AG04449 (cell line): Measurements from ENCODE around the gene TEKTIP1.

Experiments
- CTCF ChIA-PET: fragments of 350-600 bp; formaldehyde crosslinking; extraction: SDS; loops from one replicate; lab custom pipeline; 2021; ENCODE audit warnings: antibody characterized with exemption; lab: Yijun Ruan, JAX
- POLR2A ChIA-PET: fragments of 400-600, 350-600 bp; formaldehyde crosslinking; extraction: SDS; loops from one replicate; lab custom pipeline; 2020; ENCODE audit warnings: antibody characterized with exemption, inconsistent platforms; lab: Yijun Ruan, JAX
- DNase-seq: peaks from one replicate; pipeline ENCODE4 v3.0.0-alpha.2; 2010; ENCODE audit warnings: low read depth, low spot score
- H3K4me3 ChIP-seq: 2 replicates; pipeline ENCODE4 v1.5.1; 2011; ENCODE audit warnings: low read depth, mild to moderate bottlenecking, control low read depth, low read length
- CTCF ChIP-seq: IDR thresholded peaks from one replicate; pipeline ENCODE4 v1.5.1; 2011; ENCODE audit warnings: mild to moderate bottlenecking, moderate library complexity, low read length, control low read depth, inconsistent platforms; ENCODE audit not compliant: insufficient read depth; ENCODE audit errors: missing control alignments

The TEKTIP1 gene

GRCh38 chr19:3494051-3494450 is 44.9 kb upstream of the TEKTIP1 start:
- H3K4me3 ChIP-seq, result no peak overlapping the region
- CTCF ChIA-PET, result interaction anchor here (1.1 to 1.6 kb wide), 4 partner anchors 9 to 191 kb away, joined by 3 to 8 read pairs (median 6); partner anchors contain the start of gene SMIM44
- no peak for TF ChIP-seq CTCF
- no peak for DNase-seq
- POLR2A ChIA-PET, result no interaction called here

- no peak for DNase-seq
- no peak for TF ChIP-seq CTCF
- POLR2A ChIA-PET, result interaction anchor here (1.1 kb wide), 1 partner anchor 8 kb away, joined by 4 read pairs; no protein-coding TSS in a partner anchor
- H3K4me3 ChIP-seq, result no peak overlapping the region
- CTCF ChIA-PET, result interaction anchor here (0.7 to 1.6 kb wide), 5 partner anchors 10 to 191 kb away, joined by 3 to 8 read pairs (median 4); partner anchors contain the start of gene SMIM44
Observed at GRCh38 chr19:3494559-3494958, 44.4 kb upstream of the TEKTIP1 start.

GRCh38 chr19:3496392-3497273 is 42.3 kb upstream of the TEKTIP1 start:
- ChIA-PET POLR2A (no interaction called here), CTCF (interaction anchor here (1.5 to 1.8 kb wide), 2 partner anchors 17 to 24 kb away, joined by 4 to 6 read pairs; no protein-coding TSS in a partner anchor)
- no peak for TF ChIP-seq CTCF
- H3K4me3 ChIP-seq, result no peak overlapping the region
- no peak for DNase-seq

GRCh38 chr19:3497757-3498520 is 41.0 kb upstream of the TEKTIP1 start:
- no peak for TF ChIP-seq CTCF
- POLR2A ChIA-PET, result no interaction called here
- H3K4me3 ChIP-seq, result no peak overlapping the region
- CTCF ChIA-PET, result interaction anchor here (1.0 to 2.2 kb wide), 6 partner anchors 10 to 193 kb away, joined by 3 to 10 read pairs (median 4); no protein-coding TSS in a partner anchor
- no peak for DNase-seq

GRCh38 chr19:3499738-3500428 is 39.1 kb upstream of the TEKTIP1 start:
- ChIA-PET POLR2A (no interaction called here), CTCF (interaction anchor here (1.2 to 2.7 kb wide), 5 partner anchors 13 to 195 kb away, joined by 4 to 11 read pairs (median 8); no protein-coding TSS in a partner anchor)
- H3K4me3 ChIP-seq, result peak overlapping the region; percentile 90
- DNase-seq, result no peak
- TF ChIP-seq CTCF, result no peak
